ENCODE measurements around the gene CAGE1.
"Not testable (repeated sequence)": the region's sequence is repeated elsewhere in the genome, so short reads cannot be mapped to it uniquely, and the experiment has no call there.

CAGE1 gene

DNA sequence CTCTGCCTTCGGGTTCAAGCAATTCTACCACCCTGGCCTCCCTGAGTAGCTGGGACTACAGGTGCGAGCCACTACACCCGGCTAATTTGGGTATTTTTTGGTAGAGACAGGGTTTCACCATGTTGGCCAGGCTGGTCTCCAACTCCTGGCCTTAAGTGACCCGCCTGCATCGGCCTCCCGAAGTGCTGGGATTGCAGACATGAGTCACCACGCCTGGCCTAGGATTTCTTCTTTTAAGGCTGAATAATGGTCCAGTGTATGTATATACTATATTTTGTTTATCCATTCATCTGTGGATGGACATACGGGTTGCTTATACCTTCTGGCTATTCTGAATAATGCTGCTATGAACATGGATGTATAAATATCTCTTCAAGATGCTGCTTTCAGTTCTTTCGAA is 17.2 kb upstream of the CAGE1 start:
- no peak for DNase-seq

DNA sequence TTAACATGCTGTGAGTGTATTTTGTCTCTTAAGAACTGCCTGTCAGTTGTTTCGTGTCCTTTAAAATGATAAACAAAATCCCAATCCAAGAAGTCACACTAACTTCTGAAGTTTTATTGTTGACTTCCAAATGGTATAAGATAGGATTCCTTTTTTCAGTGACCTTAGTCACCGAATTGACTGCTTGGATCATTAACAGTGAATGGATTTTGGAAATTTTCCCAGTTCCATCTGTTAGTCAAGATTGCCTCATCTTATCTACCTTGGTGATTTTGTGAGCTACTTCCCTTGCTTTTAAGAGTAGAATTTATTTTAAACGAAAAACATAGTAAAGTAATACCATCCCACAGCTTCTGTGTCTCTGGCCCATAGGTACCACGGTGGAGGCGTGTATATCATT is 15.0 kb upstream of the CAGE1 start:
- no peak for DNase-seq

- no peak for DNase-seq
Observed at GRCh38 chr6:7402716-7403115, 13.2 kb upstream of the CAGE1 start.

DNA sequence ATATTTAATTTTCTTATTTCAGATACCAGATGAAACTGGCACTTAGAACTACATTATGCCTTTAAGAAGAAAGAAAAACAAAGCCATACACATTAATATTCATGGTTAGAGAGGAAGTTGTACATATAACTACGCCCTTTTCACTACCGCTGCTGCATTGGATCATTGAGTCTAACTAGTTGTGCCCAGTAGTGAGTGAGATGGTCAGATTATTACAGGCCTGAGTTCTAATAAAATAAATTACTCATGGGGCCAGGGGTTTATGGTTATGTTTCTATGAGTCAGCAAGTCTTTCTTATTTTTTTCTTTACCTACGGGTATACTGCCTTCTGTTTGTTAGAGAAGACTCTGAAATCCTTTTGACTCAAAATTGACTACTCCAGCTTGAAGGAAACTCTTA is 11.5 kb upstream of the CAGE1 start:
- no peak for DNase-seq

- DNase-seq, result no peak
Observed at GRCh38 chr6:7392402-7392801, 2.9 kb upstream of the CAGE1 start.

- DNase-seq, result no peak
Observed at GRCh38 chr6:7391151-7391550, 1.6 kb upstream of the CAGE1 start.

- no peak for DNase-seq
Observed at GRCh38 chr6:7390226-7390878, 810 bp upstream of the CAGE1 start.

- no peak for DNase-seq
Observed at GRCh38 chr6:7389162-7389450, 436 bp downstream of the CAGE1 start.

DNA sequence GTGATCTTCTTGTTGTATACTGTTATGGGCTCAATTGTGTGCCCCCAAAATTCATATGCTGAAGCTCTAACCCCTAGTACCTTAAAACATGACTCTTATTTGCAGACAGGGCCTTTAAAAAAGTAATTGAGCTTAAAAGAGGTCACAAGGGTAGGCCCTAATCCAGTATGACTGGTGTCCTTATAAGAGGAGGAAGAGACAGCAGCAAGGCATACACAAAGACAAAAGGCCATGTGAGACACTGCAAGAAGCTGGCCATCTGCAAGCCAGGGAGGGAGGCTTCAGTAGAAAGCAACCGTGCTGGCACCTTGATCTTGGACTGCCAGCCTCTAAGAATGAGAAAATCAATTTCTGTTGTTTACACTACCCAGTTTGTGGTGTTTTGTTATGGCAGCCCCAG is 8.4 kb downstream of the CAGE1 start:
- no peak for DNase-seq

DNA sequence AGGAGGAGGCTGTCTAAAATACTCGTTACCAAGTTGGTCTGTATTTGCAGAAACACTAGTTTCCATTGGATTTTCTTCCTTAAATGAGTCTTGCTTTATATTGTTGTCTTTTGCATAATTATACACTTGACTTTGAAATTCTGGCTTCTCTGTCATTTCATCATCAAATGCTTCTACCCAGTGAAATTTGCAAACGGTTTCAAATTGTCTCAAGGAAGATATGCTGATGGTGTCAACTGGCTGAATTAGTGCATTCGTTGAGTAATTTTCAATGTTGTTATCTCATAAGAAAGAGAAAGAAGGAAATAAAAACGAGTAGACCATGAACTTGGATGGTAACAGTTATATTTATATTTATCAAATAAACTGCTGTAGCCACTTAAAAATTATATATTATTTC is 10.8 kb downstream of the CAGE1 start:
- DNase-seq, result no peak

DNA sequence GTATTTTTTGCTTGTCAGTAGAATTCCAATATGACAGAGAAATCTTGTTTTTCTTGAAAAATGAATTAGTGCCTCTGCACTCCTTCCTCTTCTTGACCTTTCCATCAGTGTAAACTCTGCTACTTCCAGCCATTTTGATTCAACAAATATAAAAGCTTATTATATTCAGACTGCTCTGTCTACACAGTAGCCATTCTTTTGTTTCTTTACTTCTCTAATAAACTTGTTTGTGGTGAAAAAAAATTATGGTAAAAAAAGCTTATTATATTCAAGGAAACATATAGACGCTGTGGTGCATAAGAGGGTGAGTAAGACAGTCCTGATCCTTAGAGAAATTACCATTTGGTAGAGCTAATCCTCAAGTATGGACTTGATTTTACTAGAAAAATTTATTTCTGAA is 11.6 kb downstream of the CAGE1 start:
- DNase-seq, result no peak

GRCh38 chr6:7373739-7374138 is 15.8 kb downstream of the CAGE1 start:
- no peak for DNase-seq

GRCh38 chr6:7367408-7367807 is 22.1 kb downstream of the CAGE1 start:
- DNase-seq, result no peak

GRCh38 chr6:7351916-7352315 is 37.6 kb downstream of the CAGE1 start:
- not testable (repeated sequence) for DNase-seq

GRCh38 chr6:7350591-7350990 is 39.0 kb downstream of the CAGE1 start:
- DNase-seq, result not testable (repeated sequence)

DNA sequence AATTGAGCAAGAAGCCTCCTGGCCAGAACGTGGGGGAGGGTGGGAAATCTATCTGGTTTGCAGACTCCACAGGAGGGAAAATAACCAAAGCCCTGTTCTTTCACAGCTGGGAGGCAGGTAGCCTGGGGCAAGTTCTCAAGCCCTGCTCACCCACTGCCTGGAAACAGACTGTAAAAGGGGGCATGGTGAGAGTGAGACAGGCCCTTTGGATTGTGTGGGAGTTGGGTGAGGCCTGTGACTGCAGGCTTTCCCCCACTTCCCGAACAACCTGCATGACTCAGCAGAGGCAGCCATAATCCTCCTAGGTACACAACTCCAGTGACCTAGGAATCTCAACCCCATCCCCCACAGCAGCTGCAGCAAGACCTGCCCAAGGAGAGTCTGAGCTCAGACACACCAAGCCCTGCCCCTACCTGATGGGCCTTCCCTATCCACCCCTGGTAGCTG is 42.0 kb downstream of the CAGE1 start:
- DNase-seq, result not testable (repeated sequence)

DNA sequence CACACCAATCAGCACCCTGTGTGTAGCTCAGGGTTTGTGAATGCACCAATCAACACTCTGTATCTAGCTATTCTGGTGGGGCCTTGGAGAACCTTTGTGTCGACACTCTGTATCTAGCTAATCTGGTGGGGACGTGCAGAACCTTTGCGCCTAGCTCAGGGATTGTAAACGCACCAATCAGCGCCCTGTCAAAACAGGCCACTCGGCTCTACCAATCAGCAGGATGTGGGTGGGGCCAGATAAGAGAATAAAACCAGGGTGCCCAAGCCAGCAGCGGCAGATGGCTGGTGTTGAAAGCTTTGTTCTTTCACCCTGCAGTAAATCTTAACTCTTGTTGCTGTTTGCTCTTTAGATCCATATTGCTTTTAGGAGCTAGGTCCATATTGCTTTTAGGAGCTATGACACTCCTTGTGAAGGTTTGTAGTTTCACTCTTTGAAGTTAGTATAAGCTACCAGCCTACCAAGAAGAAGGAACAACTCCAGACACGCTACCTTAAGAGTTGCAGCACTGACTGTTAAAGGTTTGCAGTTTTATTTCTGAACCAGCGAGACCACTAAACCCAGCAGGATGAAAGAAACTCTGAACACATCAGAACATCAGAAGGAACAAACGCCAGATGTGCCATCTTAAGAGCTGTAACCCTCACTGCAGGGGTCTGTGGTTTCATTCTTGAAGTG is 44.6 kb downstream of the CAGE1 start:
- not testable (repeated sequence) for DNase-seq

GRCh38 chr6:7343546-7344475 is 45.7 kb downstream of the CAGE1 start:
- no peak for DNase-seq

DNA sequence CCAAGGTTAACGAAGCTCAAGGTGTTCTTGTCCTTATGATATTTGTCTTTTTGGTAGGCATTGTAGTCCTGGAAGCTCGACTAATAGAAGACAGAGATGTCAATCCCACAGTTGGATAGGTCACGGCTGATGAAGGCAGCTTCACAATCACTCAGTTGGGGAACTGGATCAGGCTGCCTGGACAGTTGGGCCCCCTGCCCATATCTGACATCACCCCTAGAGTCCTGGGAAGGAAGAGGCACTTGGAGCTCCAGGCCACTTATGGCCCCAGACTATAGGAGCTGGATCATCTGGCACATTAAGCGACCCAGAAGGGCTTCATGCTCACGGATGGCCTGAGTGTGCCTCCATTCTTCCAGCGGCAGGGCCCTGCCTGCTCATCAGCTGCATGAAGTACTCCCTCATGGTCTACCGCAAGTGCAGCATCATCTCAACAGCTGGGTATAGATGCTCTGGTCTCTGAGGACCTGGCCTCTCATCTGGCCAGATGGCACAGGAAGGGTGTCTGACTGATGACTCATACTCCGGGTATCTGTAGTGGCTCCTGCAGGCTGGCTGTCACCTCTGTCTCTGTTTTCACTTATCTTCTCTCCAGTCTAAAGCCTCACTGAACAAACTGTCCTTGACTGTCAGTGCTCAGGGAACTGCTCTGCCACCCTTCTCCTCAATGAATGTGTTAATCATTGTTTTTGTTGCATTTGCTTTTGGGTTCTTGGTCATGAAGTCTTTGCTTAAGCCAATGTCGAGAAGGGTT is 47.4 kb downstream of the CAGE1 start:
- no peak for DNase-seq

DNA sequence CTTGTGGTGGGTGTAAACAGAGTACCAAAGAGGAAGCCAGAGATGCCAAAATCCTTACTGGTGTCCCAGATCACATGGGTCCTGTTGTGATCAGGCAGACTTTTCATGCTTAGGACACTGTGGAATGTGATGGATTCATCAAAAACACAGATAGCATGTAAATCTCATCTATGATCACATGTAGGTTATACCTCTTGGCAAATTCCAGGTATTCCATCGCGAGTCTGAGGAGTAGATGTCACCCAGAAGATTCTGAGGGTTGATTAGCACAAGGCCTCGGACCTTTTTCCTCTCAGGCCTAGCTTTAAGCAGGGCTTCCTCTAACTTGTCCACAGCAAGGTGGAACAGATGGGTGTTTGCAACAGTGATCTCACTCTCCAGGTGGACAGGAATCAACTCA is 48.3 kb downstream of the CAGE1 start:
- DNase-seq, result no peak

DNA sequence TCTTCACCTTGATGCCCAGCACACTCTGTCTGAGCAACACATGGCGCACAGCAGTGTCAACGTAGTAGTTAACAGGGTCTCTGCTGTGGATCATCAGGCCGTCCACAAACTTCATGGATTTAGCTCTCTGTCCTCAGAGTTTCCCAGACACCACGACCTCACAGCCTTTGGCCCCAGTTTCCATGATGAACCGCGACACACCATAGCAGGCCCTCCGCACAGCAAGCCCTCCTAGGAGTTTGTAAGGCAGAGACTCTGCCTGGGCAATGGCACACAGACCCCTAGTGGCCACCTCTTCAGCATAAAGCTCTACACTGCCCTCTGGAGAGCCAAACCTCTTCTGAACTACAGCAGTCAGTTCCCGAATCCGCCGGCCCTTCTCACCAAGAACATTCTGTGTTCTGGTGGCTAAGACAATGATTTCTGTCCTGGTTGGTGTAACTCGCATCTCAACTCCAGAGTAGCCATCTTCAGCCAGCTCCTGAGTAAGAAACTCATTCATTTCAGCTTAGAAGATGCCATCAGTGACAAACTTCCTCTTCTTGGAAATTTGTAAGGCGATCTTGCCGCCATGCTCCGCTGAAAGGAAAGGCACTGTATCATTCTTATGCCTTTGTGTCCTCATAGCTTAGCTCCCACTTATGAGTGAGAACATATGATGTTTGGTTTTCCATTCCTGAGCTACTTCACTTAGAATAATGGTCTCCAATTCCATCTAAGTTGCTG is 50.4 kb downstream of the CAGE1 start:
- DNase-seq, result not testable (repeated sequence)

DNA sequence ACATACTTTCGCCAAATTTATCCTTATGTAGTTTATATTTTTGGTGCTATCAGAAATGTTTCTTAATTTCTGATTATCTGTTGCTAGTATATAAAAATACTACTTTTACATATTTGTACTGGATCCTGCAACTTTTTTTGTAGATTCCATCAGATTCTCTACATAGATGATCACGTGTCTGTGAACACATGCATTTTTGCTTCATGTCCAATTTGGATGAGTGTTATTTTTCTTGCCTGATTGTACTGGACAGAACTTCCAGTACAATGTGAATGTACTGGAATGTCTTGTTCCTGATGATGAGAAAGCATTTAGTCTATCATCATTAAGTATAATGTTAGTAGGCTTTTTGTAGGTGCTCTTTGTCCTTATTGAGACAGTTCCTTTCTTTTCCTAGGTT is 51.5 kb downstream of the CAGE1 start:
- no peak for DNase-seq

DNA sequence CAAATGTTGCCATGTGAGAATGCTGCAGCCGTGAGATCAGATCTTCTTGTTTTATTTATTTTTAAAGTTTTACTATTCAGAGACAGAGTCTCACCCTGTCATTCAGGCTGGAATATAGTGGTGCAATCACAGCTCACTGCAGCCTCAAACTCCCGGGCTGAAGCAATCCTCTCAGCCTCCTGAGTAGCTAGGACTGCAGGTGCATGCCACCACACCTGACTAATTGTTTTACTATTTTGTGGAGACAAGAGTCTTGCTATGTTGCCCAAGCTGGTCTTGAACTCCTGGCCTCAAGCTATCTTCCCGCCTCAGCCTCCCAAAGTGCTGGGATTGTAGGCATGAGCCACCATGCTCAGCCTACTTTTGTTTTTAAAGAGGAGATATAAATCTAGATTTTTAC is 54.0 kb downstream of the CAGE1 start:
- DNase-seq, result no peak
